K562 (cell line): Measurements from ENCODE around the gene RING1. TPM values are rescaled to one million over a fixed set of nuclear protein-coding genes. Genes with fewer than 3 reads are reported as not detected.

Experiments used
- BRD4 ChIP-seq: fragments of 200-600 bp; sonication (generic); IDR thresholded peaks from 2 replicates; pipeline ENCODE4 v1.6.1; 2017; ENCODE audit warnings: inconsistent platforms
- CAMTA2 ChIP-seq: fragments of 250-450 bp; sonication (Bioruptor Pico); conservative IDR thresholded peaks from 2 replicates; pipeline ENCODE4 v1.5.1; 2022
- CBX1 ChIP-seq: sonication (generic); IDR thresholded peaks from 2 replicates; pipeline ENCODE4 v1.6.1; 2016; ENCODE audit warnings: antibody characterized with exemption, low read depth, mild to moderate bottlenecking
- CCNT2 ChIP-seq: IDR thresholded peaks from 2 replicates; pipeline ENCODE4 v1.6.1; 2011; ENCODE audit warnings: borderline replicate concordance, low read depth, mild to moderate bottlenecking, moderate library complexity, mixed read lengths, low read length; ENCODE audit not compliant: insufficient read length; ENCODE audit errors: extremely low read depth
- CHCHD3 ChIP-seq: fragments of 250-450 bp; sonication (Bioruptor Pico); IDR thresholded peaks from 2 replicates; pipeline ENCODE4 v2.1.2; 2022; ENCODE audit warnings: mild to moderate bottlenecking
- E2F8 ChIP-seq: fragments of 450-650 bp; IDR thresholded peaks from 2 replicates; pipeline ENCODE4 v1.7.1; 2018; ENCODE audit warnings: mild to moderate bottlenecking, low read depth; ENCODE audit not compliant: partially characterized antibody
- EP400 ChIP-seq: fragments of 450-650 bp; IDR thresholded peaks from 2 replicates; pipeline ENCODE4 v1.6.1; 2017; ENCODE audit warnings: antibody characterized with exemption, mild to moderate bottlenecking, moderate library complexity
- GATAD2A ChIP-seq: fragments of 450-650 bp; IDR thresholded peaks from 2 replicates; pipeline ENCODE4 v1.6.1; 2017
- HDAC8 ChIP-seq: fragments of 450-650 bp; IDR thresholded peaks from 2 replicates; pipeline ENCODE4 v1.6.1; 2016; ENCODE audit warnings: mild to moderate bottlenecking, missing genetic modification characterization, moderate library complexity, missing compliant biosample characterization
- KLF10 ChIP-seq: fragments of 250-450 bp; sonication (Bioruptor Pico); IDR thresholded peaks from 2 replicates; pipeline ENCODE4 v1.6.1; 2021; ENCODE audit warnings: matching md5 sums
- NBN ChIP-seq: fragments of 450-650 bp; IDR thresholded peaks from 2 replicates; pipeline ENCODE4 v1.6.1; 2016; ENCODE audit warnings: low read depth, mild to moderate bottlenecking
- NR2C1 ChIP-seq, 2 experiments: fragments of 450-650 bp; IDR thresholded peaks; 2 replicates each; pipeline ENCODE4 v1.6.1; 2017; ENCODE audit warnings: mild to moderate bottlenecking in 2 of 2, antibody characterized with exemption in 1 of 2, inconsistent platforms in 1 of 2, missing compliant biosample characterization in 1 of 2, missing genetic modification characterization in 1 of 2
- PCBP1 ChIP-seq: fragments of 200-400 bp; formaldehyde crosslinking; IDR thresholded peaks from 2 replicates; pipeline ENCODE4 v1.6.1; 2018; ENCODE audit warnings: mild to moderate bottlenecking, low read depth, low read length; ENCODE audit not compliant: poor library complexity, severe bottlenecking
- PKNOX1 ChIP-seq: fragments of 450-650 bp; IDR thresholded peaks from 2 replicates; pipeline ENCODE4 v1.6.1; 2016
- PML ChIP-seq: IDR thresholded peaks from 2 replicates; pipeline ENCODE4 v1.6.1; 2012; ENCODE audit warnings: low read length, inconsistent platforms
- POLR2B ChIP-seq: fragments of 450-650 bp; IDR thresholded peaks from 2 replicates; pipeline ENCODE4 v1.6.1; 2018; ENCODE audit warnings: low read depth; ENCODE audit not compliant: partially characterized antibody
- SAFB ChIP-seq: fragments of 200-400 bp; formaldehyde crosslinking; IDR thresholded peaks from 2 replicates; pipeline ENCODE4 v1.6.1; 2017; ENCODE audit warnings: low read depth, low read length, borderline replicate concordance
- SIN3A ChIP-seq, 2 experiments: fragments of 150-350 bp in 1 of 2; IDR thresholded peaks; 2 replicates each; pipeline ENCODE4 v1.6.1; 2011 to 2016; ENCODE audit warnings: borderline replicate concordance in 2 of 2, low read depth in 2 of 2, low read length in 2 of 2, mild to moderate bottlenecking in 2 of 2, moderate library complexity in 2 of 2; ENCODE audit not compliant: control insufficient read depth in 1 of 2
- SRSF1 ChIP-seq: fragments of 200-400 bp; formaldehyde crosslinking; IDR thresholded peaks from 2 replicates; pipeline ENCODE4 v1.6.1; 2017; ENCODE audit warnings: mild to moderate bottlenecking, low read depth, low read length, moderate library complexity
- TFAP4 ChIP-seq: sonication (generic); formaldehyde crosslinking; IDR thresholded peaks from 2 replicates; pipeline ENCODE4 v1.8.0; 2022; ENCODE audit warnings: missing genetic modification reagents, mild to moderate bottlenecking, moderate library complexity, borderline replicate concordance
- ZC3H8 ChIP-seq: fragments of 450-650 bp; IDR thresholded peaks from 2 replicates; pipeline ENCODE4 v1.6.1; 2017
- polyA plus RNA-seq, 8 experiments: library from polyadenylated mRNA; depleted of rRNA in 4 of 8; stranded (reverse) in 5 of 8; unstranded in 3 of 8; fragments of >200 nt; fragmentation: Nextera tagmentation in 2 of 8; fragmentation: Illumina TruSeq in 1 of 8; extraction: Ambion mirVana in 2 of 8; extraction: Trizol in 1 of 8; gene quantifications; 2 replicates each; pipeline versions ENCODE4 v1.2.1 to v1.2.3, GENCODE V29; 2011 to 2014; ENCODE audit warnings: inconsistent platforms in 1 of 8, missing spikeins in 1 of 8
- total RNA-seq, 7 experiments: library from RNA; depleted of rRNA in 6 of 7; stranded (reverse); fragments of >200 nt in 6 of 7; fragmentation: Illumina TruSeq in 2 of 7; extraction: Trizol in 2 of 7; gene quantifications; 2 replicates each; pipeline versions ENCODE4 v1.2.1 to v1.2.3, GENCODE V29; 2011 to 2021; ENCODE audit warnings: low replicate concordance in 1 of 7
- TF ChIP-seq, protein P1 (sequence below), 2 experiments: fragments of 450-650 bp; IDR thresholded peaks; 2 replicates each; pipeline ENCODE4 v1.6.1; 2016

RING1 gene
- total and polyA plus RNA-seq, 9 of the 15 experiments (the other 6 are each of a cell fraction or from before 2014, with no cell fraction given) = 4.2 to 59.1 (median 36.9) TPM

DNA sequence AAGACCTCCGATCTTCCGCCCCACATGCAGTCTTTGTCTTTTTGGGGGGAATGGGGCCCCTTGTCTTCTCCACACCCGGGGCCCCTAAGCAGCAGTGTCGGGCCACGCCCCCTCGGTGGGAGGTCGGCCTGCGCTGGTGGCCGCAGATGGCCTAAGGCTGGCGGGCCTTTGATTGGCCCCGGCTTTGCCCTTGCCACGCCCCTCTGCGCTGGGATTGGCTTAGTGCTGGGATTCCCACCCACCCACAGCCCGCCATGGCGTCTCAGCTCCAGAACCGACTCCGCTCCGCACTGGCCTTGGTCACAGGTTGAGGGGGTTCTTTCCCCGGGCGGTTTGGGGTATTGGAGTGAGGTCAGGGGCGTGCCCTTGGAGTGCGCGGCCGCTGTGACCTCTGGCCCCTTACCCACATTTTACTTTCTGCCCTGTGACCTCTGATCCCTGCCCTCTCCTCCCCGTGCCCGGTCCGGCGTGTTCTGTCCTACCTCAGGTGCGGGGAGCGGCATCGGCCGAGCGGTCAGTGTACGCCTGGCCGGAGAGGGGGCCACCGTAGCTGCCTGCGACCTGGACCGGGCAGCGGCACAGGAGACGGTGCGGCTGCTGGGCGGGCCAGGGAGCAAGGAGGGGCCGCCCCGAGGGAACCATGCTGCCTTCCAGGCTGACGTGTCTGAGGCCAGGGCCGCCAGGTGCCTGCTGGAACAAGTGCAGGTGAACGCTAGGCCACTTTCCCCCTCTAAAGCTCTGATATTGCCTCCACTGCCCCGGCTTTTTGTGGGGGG lies 3.7 kb upstream of the RING1 start, which contains the start of gene HSD17B8 (continued):
- TF ChIP-seq TFAP4 (CRISPR knock-in tag) = peak; percentile 42
- TF ChIP-seq HDAC8 (tag) = no peak
- no peak for TF ChIP-seq ZC3H8
- TF ChIP-seq, protein P1, sequence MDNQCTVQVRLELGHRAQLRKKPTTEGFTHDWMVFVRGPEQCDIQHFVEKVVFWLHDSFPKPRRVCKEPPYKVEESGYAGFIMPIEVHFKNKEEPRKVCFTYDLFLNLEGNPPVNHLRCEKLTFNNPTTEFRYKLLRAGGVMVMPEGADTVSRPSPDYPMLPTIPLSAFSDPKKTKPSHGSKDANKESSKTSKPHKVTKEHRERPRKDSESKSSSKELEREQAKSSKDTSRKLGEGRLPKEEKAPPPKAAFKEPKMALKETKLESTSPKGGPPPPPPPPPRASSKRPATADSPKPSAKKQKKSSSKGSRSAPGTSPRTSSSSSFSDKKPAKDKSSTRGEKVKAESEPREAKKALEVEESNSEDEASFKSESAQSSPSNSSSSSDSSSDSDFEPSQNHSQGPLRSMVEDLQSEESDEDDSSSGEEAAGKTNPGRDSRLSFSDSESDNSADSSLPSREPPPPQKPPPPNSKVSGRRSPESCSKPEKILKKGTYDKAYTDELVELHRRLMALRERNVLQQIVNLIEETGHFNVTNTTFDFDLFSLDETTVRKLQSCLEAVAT (IDR thresholded peaks at IDR 0.05) = 0 out of 4 replicates have a peak, but pooled peaks of 1 of the 2 experiments have one; percentile 17
- no peak for TF ChIP-seq NBN
- TF ChIP-seq KLF10 (CRISPR knock-in tag) = 0 out of 2 replicates have a peak, but pooled peaks have one; percentile 64
- TF ChIP-seq CBX1 = peak; percentile 86; the same call in 1 of the 2 replicates
- no peak for TF ChIP-seq CHCHD3 (CRISPR knock-in tag)
- TF ChIP-seq EP400 = peak; percentile 45; the same call in 1 of the 2 replicates
- TF ChIP-seq E2F8 = peak; percentile 72
- no peak for TF ChIP-seq SRSF1
- TF ChIP-seq BRD4 = 0 out of 2 replicates have a peak, but pooled peaks have one; percentile 53
- TF ChIP-seq NR2C1 (IDR thresholded peaks at IDR 0.05) = peak; percentile 92
- peak; percentile 95 for TF ChIP-seq NR2C1 (tag; IDR thresholded peaks at IDR 0.05)
- peak; percentile 46 for TF ChIP-seq PCBP1
- TF ChIP-seq PML = peak; percentile 54
- TF ChIP-seq SAFB = no peak
- TF ChIP-seq POLR2B = peak; percentile 86
- TF ChIP-seq CAMTA2 (CRISPR knock-in tag) = peak; percentile 84; the same call in 1 of the 2 replicates
- TF ChIP-seq CCNT2 = peak; percentile 51
- TF ChIP-seq SIN3A (IDR thresholded peaks at IDR 0.05; ENCODE audit: borderline replicate concordance in 2 of 2, control insufficient read depth in 1 of 2, low read depth in 2 of 2, low read length in 2 of 2) = peak; percentile 30 to 31; a peak in 2 of 4 replicates
- peak; percentile 61 for TF ChIP-seq PKNOX1
- TF ChIP-seq GATAD2A = 0 out of 2 replicates have a peak, but pooled peaks have one; percentile 8
